Measurements from ENCODE around the gene ITPKA. TPM values are rescaled to one million over a fixed set of nuclear protein-coding genes. Genes with fewer than 3 reads are reported as not detected.

The ITPKA gene
- total and polyA plus RNA-seq, 2 of the 13 experiments (the other 11 are each of a cell fraction or from before 2014, with no cell fraction given), result 13.2 to 41.3 TPM

- TF ChIP-seq PRDM4 (CRISPR knock-in tag; IDR thresholded peaks at IDR 0.05; ENCODE audit: borderline replicate concordance) (no peak), RORA (CRISPR knock-in tag; IDR thresholded peaks at IDR 0.05) (no peak), JUN (CRISPR knock-in tag; IDR thresholded peaks at IDR 0.05) (0 out of 2 replicates have a peak, but pooled peaks have one; percentile 8), ZNF556 (CRISPR knock-in tag; IDR thresholded peaks at IDR 0.05; ENCODE audit: borderline replicate concordance) (peak; percentile 21; the same call in 1 of the 2 replicates), ZNF850 (CRISPR knock-in tag; conservative IDR thresholded peaks at IDR 0.05) (no peak), ZNF256 (CRISPR knock-in tag; conservative IDR thresholded peaks at IDR 0.05) (no peak), ZNF839 (CRISPR knock-in tag; IDR thresholded peaks at IDR 0.05; ENCODE audit: borderline replicate concordance) (no peak), ZNF672 (CRISPR knock-in tag; IDR thresholded peaks at IDR 0.05) (no peak), TP53 (CRISPR knock-in tag; conservative IDR thresholded peaks at IDR 0.05) (no peak), NFIC (IDR thresholded peaks at IDR 0.05; ENCODE audit: low read length) (no peak; the same call in 1 of the 2 replicates), ZNF460 (CRISPR knock-in tag; IDR thresholded peaks at IDR 0.05; ENCODE audit: borderline replicate concordance) (peak; percentile 63; the same call in 1 of the 2 replicates), NR1H2 (CRISPR knock-in tag; IDR thresholded peaks at IDR 0.05; ENCODE audit: borderline replicate concordance, low read depth) (no peak), SKI (IDR thresholded peaks at IDR 0.05; ENCODE audit: partially characterized antibody) (peak; percentile 80), ETV5 (CRISPR knock-in tag; IDR thresholded peaks at IDR 0.05; ENCODE audit: borderline replicate concordance) (peak; percentile 75), ETV6 (CRISPR knock-in tag; conservative IDR thresholded peaks at IDR 0.05) (no peak; the same call in 1 of the 2 replicates)
- TF ChIP-seq, protein P1, sequence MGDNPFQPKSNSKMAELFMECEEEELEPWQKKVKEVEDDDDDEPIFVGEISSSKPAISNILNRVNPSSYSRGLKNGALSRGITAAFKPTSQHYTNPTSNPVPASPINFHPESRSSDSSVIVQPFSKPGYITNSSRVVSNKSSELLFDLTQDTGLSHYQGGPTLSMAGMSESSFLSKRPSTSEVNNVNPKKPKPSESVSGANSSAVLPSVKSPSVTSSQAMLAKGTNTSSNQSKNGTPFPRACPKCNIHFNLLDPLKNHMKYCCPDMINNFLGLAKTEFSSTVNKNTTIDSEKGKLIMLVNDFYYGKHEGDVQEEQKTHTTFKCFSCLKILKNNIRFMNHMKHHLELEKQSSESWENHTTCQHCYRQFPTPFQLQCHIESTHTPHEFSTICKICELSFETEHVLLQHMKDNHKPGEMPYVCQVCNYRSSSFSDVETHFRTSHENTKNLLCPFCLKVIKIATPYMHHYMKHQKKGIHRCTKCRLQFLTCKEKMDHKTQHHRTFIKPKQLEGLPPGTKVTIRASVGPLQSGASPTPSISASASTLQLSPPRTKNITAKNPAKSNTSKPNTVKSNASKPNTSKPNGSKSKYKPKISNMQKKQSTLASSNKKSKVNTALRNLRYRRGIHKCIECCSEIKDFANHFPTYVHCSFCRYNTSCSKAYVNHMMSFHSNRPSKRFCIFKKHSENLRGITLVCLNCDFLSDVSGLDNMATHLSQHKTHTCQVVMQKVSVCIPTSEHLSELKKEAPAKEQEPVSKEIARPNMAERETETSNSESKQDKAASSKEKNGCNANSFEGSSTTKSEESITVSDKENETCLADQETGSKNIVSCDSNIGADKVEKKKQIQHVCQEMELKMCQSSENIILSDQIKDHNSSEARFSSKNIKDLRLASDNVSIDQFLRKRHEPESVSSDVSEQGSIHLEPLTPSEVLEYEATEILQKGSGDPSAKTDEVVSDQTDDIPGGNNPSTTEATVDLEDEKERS (CRISPR knock-in tag; IDR thresholded peaks at IDR 0.05), result peak; percentile 90
- TF ChIP-seq, protein P2, sequence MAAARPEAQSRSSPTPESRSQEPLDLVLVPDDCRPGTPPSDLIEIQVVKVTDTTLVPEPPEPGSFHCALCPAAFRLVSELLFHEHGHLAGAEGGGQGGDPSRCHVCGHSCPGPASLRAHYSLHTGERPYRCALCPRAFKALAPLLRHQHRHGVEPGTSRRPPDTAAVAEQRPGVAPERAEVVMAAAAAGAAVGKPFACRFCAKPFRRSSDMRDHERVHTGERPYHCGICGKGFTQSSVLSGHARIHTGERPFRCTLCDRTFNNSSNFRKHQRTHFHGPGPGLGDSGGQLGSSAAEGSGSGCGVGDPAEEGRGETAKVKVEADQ (CRISPR knock-in tag; IDR thresholded peaks at IDR 0.05; ENCODE audit: borderline replicate concordance), result no peak; the same call in 1 of the 2 replicates
- TF ChIP-seq, protein P3, sequence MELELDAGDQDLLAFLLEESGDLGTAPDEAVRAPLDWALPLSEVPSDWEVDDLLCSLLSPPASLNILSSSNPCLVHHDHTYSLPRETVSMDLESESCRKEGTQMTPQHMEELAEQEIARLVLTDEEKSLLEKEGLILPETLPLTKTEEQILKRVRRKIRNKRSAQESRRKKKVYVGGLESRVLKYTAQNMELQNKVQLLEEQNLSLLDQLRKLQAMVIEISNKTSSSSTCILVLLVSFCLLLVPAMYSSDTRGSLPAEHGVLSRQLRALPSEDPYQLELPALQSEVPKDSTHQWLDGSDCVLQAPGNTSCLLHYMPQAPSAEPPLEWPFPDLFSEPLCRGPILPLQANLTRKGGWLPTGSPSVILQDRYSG (CRISPR knock-in tag; IDR thresholded peaks at IDR 0.05), result peak; percentile 7; the same call in 1 of the 2 replicates
These were observed 2.3 kb downstream of the ITPKA start (continued) for GRCh38 chr15:41495736-41496599.
